ENCODE data around the gene TRAF3IP3.

TRAF3IP3 gene

DNA sequence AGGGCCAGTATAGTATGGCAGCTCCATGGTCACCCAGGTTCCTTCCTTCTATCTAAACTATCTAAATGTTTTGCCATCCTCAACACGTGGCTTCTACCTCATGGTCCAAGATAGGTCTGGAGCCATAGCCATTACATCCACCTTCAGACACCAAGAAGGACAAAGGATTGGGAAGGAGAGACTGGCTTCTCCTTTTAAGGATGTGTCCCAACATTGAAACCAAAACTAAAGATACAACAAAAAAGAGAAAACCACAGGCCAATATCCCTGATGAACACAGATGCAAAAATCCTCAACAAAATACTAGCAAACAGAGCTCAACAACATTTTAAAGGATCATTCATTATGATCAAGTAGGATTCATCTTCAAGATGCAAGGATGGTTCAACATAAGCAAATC, 26.4 kb upstream of the TRAF3IP3 start:
- H3K9me2 ChIP-seq (replicated peaks; ENCODE audit: insufficient read depth, low read length), result no peaks in the 10 kb centered on the region
- H3F3A ChIP-seq (ENCODE audit: insufficient read depth, low read length), result no peaks in the 10 kb centered on the region
- no peak overlapping the region for H2AFZ ChIP-seq (ENCODE audit: low read length)
- no peaks in the 10 kb centered on the region for H4K20me1 ChIP-seq (ENCODE audit: insufficient read depth, low read length)
- no peaks in the 10 kb centered on the region for H3K27me3 ChIP-seq (replicated peaks; ENCODE audit: insufficient read depth, low read length)
- H3K9ac ChIP-seq (ENCODE audit: low read length), result no peak overlapping the region
- DNase-seq, result no peak
- TF ChIP-seq EZH2phosphoT487 (IDR thresholded peaks at IDR 0.05; ENCODE audit: low read length) (no peak), EZH2 (optimal IDR thresholded peaks at IDR 0.05; ENCODE audit: low read depth, low read length) (no peak)
- TF ChIP-seq, protein P1, sequence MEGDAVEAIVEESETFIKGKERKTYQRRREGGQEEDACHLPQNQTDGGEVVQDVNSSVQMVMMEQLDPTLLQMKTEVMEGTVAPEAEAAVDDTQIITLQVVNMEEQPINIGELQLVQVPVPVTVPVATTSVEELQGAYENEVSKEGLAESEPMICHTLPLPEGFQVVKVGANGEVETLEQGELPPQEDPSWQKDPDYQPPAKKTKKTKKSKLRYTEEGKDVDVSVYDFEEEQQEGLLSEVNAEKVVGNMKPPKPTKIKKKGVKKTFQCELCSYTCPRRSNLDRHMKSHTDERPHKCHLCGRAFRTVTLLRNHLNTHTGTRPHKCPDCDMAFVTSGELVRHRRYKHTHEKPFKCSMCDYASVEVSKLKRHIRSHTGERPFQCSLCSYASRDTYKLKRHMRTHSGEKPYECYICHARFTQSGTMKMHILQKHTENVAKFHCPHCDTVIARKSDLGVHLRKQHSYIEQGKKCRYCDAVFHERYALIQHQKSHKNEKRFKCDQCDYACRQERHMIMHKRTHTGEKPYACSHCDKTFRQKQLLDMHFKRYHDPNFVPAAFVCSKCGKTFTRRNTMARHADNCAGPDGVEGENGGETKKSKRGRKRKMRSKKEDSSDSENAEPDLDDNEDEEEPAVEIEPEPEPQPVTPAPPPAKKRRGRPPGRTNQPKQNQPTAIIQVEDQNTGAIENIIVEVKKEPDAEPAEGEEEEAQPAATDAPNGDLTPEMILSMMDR (IDR thresholded peaks at IDR 0.05; ENCODE audit: low read length), result no peak
- H3K36me3 ChIP-seq (replicated peaks; ENCODE audit: insufficient read depth, low read length), result no peaks in the 10 kb centered on the region
- H3K9me3 ChIP-seq (replicated peaks; ENCODE audit: insufficient read depth, low read length), result no peaks in the 10 kb centered on the region
- H3K4me2 ChIP-seq (ENCODE audit: low read depth, low read length), result no peak overlapping the region
- no peak overlapping the region for H3K4me3 ChIP-seq (ENCODE audit: low read length)
- H3K79me2 ChIP-seq (ENCODE audit: low read length), result no peaks in the 10 kb centered on the region
- no peaks in the 10 kb centered on the region for H3K4me1 ChIP-seq (ENCODE audit: low read length)
- H3K27ac ChIP-seq (ENCODE audit: low read length), result no peak overlapping the region

DNA sequence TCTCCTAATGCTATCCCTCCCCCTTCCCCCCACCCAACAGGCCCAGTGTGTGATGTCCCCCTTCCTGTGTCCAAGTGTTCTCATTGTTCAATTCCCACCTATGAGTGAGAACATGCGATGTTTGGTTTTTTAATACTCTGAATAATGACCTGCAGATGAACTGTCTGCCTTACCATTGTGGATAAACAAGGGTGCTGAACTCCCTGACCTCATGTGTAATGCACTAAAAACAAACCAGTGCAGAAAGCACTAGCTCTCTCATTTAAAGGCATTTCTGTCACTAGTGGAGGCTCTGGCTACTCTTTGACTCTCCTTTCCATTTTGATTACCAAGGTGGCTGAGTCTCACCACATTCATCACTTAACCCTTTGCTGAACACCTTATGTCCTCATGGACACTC, 23.1 kb upstream of the TRAF3IP3 start:
- TF ChIP-seq EZH2 (optimal IDR thresholded peaks at IDR 0.05; ENCODE audit: low read depth, low read length) (no peak), EZH2phosphoT487 (IDR thresholded peaks at IDR 0.05; ENCODE audit: low read length) (no peak)
- TF ChIP-seq, protein P1 (IDR thresholded peaks at IDR 0.05; ENCODE audit: low read length), result no peak
- Histone ChIP-seq H3K27ac (ENCODE audit: low read length) (no peak overlapping the region), H3K4me2 (ENCODE audit: low read depth, low read length) (no peak overlapping the region), H3K9ac (ENCODE audit: low read length) (no peak overlapping the region), H3K79me2 (ENCODE audit: low read length) (no peaks in the 10 kb centered on the region), H2AFZ (ENCODE audit: low read length) (no peak overlapping the region), H3K36me3 (replicated peaks; ENCODE audit: insufficient read depth, low read length) (no peaks in the 10 kb centered on the region), H3K9me3 (replicated peaks; ENCODE audit: insufficient read depth, low read length) (no peaks in the 10 kb centered on the region), H3K4me1 (ENCODE audit: low read length) (no peaks in the 10 kb centered on the region), H3K9me2 (replicated peaks; ENCODE audit: insufficient read depth, low read length) (no peaks in the 10 kb centered on the region), H4K20me1 (ENCODE audit: insufficient read depth, low read length) (no peaks in the 10 kb centered on the region), H3F3A (ENCODE audit: insufficient read depth, low read length) (no peaks in the 10 kb centered on the region), H3K27me3 (replicated peaks; ENCODE audit: insufficient read depth, low read length) (no peaks in the 10 kb centered on the region), H3K4me3 (ENCODE audit: low read length) (no peak overlapping the region)
- DNase-seq, result no peak

DNA sequence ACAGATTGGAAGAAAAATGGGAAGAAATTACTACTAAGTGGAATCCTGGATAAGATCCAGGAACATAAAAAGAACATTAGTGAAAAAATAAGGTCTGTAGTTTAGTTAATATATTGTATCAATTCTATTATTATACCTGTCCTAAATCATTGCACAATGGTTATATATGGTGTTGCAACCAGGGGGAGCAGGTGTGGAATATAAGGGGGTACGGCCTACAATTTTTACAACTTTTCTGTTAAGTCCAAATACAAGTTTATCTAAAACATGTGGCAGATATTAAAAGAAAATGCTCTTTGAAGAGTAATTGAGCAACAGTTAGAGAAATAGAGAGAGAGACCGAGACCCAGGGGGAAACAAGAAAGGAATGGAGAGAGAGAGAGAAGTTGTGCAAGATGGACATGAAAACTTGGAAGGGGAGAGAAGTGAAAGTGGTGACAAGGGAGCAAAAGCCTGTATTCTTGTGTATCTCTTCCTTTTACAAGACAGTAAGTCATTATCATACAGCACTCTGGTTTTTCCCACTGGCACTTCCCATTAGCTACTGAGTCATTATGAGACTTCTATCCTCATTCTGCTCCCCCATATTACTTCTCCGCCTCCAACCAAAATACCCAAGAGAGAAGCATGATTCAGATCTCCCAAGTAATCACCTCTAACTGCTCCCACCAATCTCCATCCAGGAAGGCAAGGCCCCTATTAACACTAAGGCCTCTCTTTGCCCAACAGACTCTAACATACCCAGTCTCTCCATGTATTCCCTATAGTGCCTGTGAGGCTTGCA, 22.3 kb upstream of the TRAF3IP3 start:
- Histone ChIP-seq H3F3A (ENCODE audit: insufficient read depth, low read length) (no peaks in the 10 kb centered on the region), H3K9me3 (replicated peaks; ENCODE audit: insufficient read depth, low read length) (no peaks in the 10 kb centered on the region), H3K9me2 (replicated peaks; ENCODE audit: insufficient read depth, low read length) (no peaks in the 10 kb centered on the region), H3K9ac (ENCODE audit: low read length) (no peak overlapping the region), H3K4me3 (ENCODE audit: low read length) (no peak overlapping the region), H3K27me3 (replicated peaks; ENCODE audit: insufficient read depth, low read length) (no peaks in the 10 kb centered on the region), H3K79me2 (ENCODE audit: low read length) (no peaks in the 10 kb centered on the region), H3K36me3 (replicated peaks; ENCODE audit: insufficient read depth, low read length) (no peaks in the 10 kb centered on the region), H3K4me2 (ENCODE audit: low read depth, low read length) (no peak overlapping the region), H3K27ac (ENCODE audit: low read length) (no peak overlapping the region), H3K4me1 (ENCODE audit: low read length) (no peaks in the 10 kb centered on the region), H4K20me1 (ENCODE audit: insufficient read depth, low read length) (no peaks in the 10 kb centered on the region), H2AFZ (ENCODE audit: low read length) (no peak overlapping the region)
- no peak for DNase-seq
- no peak for TF ChIP-seq EZH2phosphoT487 (IDR thresholded peaks at IDR 0.05; ENCODE audit: low read length)
- TF ChIP-seq, protein P1 (IDR thresholded peaks at IDR 0.05; ENCODE audit: low read length), result no peak
- TF ChIP-seq EZH2 (optimal IDR thresholded peaks at IDR 0.05; ENCODE audit: low read depth, low read length), result no peak
